Stimulated activated CD4-positive, alpha-beta T cell treated with anti-CD3 and anti-CD28 coated beads, Interleukin-2, amount 100 ng/mL, for 48 hours (primary cell): ENCODE measurements around the gene KDELR1.
A peak's percentile ranks its signal among the peaks of the same experiment; 100 is the strongest.

Experiments used
- DNase-seq, 2 donors: peaks; one replicate each; pipeline ENCODE4 v3.0.0-alpha.2; 2020

Gene KDELR1

GRCh38 chr19:48391100-48392005 is at the start of gene KDELR1:
Gene KDELR1, minus strand, starts transcription at chr19:48391551. Its CDS starts 193 bp downstream, at chr19:48391358.
- peak; percentile 71 to 80 for DNase-seq

GRCh38 chr19:48436586-48436985 is 45.2 kb upstream of the KDELR1 start:
- no peak for DNase-seq

GRCh38 chr19:48433337-48433736 is 42.0 kb upstream of the KDELR1 start:
- no peak for DNase-seq

GRCh38 chr19:48428670-48429069 is 37.3 kb upstream of the KDELR1 start:
- DNase-seq: no peak

GRCh38 chr19:48424694-48425219 is 33.4 kb upstream of the KDELR1 start:
- DNase-seq: no peak

- no peak for DNase-seq
Measured at GRCh38 chr19:48421548-48421947, 30.2 kb upstream of the KDELR1 start.

- DNase-seq: peak; percentile 63 to 68
Measured at GRCh38 chr19:48419158-48419920, 28.0 kb upstream of the KDELR1 start.

GRCh38 chr19:48418317-48419064 is 27.1 kb upstream of the KDELR1 start:
- DNase-seq: no peak

GRCh38 chr19:48417421-48417820 is 26.1 kb upstream of the KDELR1 start:
- no peak for DNase-seq

- no peak for DNase-seq
Measured at GRCh38 chr19:48415806-48416221, 24.5 kb upstream of the KDELR1 start.

- DNase-seq: peak; percentile 69 to 78
Measured at GRCh38 chr19:48415395-48415794, 24.0 kb upstream of the KDELR1 start.

- no peak for DNase-seq
Measured at GRCh38 chr19:48413879-48414587, 22.7 kb upstream of the KDELR1 start.

GRCh38 chr19:48405850-48406249 is 14.5 kb upstream of the KDELR1 start:
- DNase-seq: no peak

- no peak for DNase-seq
Measured at GRCh38 chr19:48405010-48405659, 13.8 kb upstream of the KDELR1 start.

- DNase-seq: no peak
Measured at GRCh38 chr19:48403606-48404005, 12.3 kb upstream of the KDELR1 start.

GRCh38 chr19:48401287-48401686 is 9.9 kb upstream of the KDELR1 start:
- no peak for DNase-seq

- DNase-seq: no peak
Measured at GRCh38 chr19:48400018-48400742, 8.8 kb upstream of the KDELR1 start.

- DNase-seq: peak; percentile 77 to 91
Measured at GRCh38 chr19:48398375-48399235, 7.3 kb upstream of the KDELR1 start.

GRCh38 chr19:48398102-48398374 is 6.7 kb upstream of the KDELR1 start:
- no peak for DNase-seq
